H1 (cell line): ENCODE data around the gene SPATA31D4. TPM values are rescaled to one million over a fixed set of nuclear protein-coding genes. Genes with fewer than 3 reads are reported as not detected.

Experiments used
- CTCF ChIA-PET: fragments of 300-600 bp; sonication (Branson Sonifier 250); formaldehyde crosslinking; loops from one replicate; lab custom pipeline; 2021; ENCODE audit not compliant: partially characterized antibody; lab: Charles Lee
- POLR2A ChIA-PET: fragments of 300-600 bp; sonication (Branson Sonifier 250); formaldehyde crosslinking; loops from one replicate; lab custom pipeline; 2021; ENCODE audit warnings: inconsistent platforms; ENCODE audit not compliant: partially characterized antibody; lab: Charles Lee
- DNase-seq, 2 experiments: peaks; one replicate each; pipeline versions ENCODE4 v3.0.0 to v3.0.0-alpha.2; 2010 to 2022; ENCODE audit warnings: low spot score in 2 of 2, low read depth in 1 of 2, mixed read lengths in 1 of 2
- FAIRE-seq: peaks from 2 replicates; lab custom pipeline; 2011; peaks lifted over from hg19 to GRCh38; lab: Jason Lieb, UNC
- H2AFZ ChIP-seq: 2 replicates; pipeline ENCODE4 v1.8.1; 2012; ENCODE audit warnings: low read length, inconsistent platforms
- H2AK5ac ChIP-seq: 2 replicates; pipeline ENCODE4 v1.6.1; 2013; ENCODE audit warnings: low read depth, low read length
- H2BK120ac ChIP-seq: replicated peaks from 2 replicates; pipeline ENCODE3; 2013; ENCODE audit warnings: low read depth, low read length, inconsistent platforms
- H2BK12ac ChIP-seq: 2 replicates; pipeline ENCODE4 v1.6.1; 2013; ENCODE audit warnings: low read depth, low read length
- H2BK15ac ChIP-seq: 2 replicates; pipeline ENCODE4 v1.6.1; 2013; ENCODE audit warnings: low read length
- H2BK20ac ChIP-seq: 2 replicates; pipeline ENCODE4 v1.6.1; 2013; ENCODE audit warnings: low read length
- H2BK5ac ChIP-seq: 2 replicates; pipeline ENCODE4 v1.6.1; 2013; ENCODE audit warnings: low read depth, low read length
- H3K14ac ChIP-seq: 2 replicates; pipeline ENCODE4 v1.6.1; 2013; ENCODE audit warnings: inconsistent platforms; ENCODE audit not compliant: insufficient read length
- H3K18ac ChIP-seq: 2 replicates; pipeline ENCODE4 v1.6.1; 2013; ENCODE audit warnings: low read length; ENCODE audit errors: extremely low read depth
- H3K23ac ChIP-seq: 2 replicates; pipeline ENCODE4 v1.6.1; 2013; ENCODE audit warnings: inconsistent platforms; ENCODE audit not compliant: insufficient read length
- H3K23me2 ChIP-seq: 2 replicates; pipeline ENCODE4 v1.6.1; 2013; ENCODE audit warnings: low read depth, low read length
- H3K27ac ChIP-seq: 2 replicates; pipeline ENCODE4 v1.6.1; 2011; ENCODE audit warnings: low read depth, low read length, inconsistent platforms
- H3K27me3 ChIP-seq, 4 experiments: replicated peaks in 1 of 4; 1 replicate in 1 of 4; 2 replicates in 3 of 4; pipeline versions ENCODE4 v1.6.1 to v1.8.1; 2011 to 2013; ENCODE audit warnings: low read length in 3 of 4, mild to moderate bottlenecking in 3 of 4, inconsistent platforms in 2 of 4, mixed read lengths in 2 of 4, moderate library complexity in 1 of 4; ENCODE audit not compliant: control insufficient read depth in 3 of 4, insufficient read depth in 3 of 4; ENCODE audit errors: extremely low read depth in 1 of 4
- H3K36me3 ChIP-seq, 4 experiments: 2 replicates each; pipeline versions ENCODE4 v1.6.1 to v1.8.1; 2011 to 2013; ENCODE audit warnings: mild to moderate bottlenecking in 4 of 4, low read length in 3 of 4, moderate library complexity in 2 of 4, control low read depth in 1 of 4, inconsistent platforms in 1 of 4; ENCODE audit not compliant: insufficient read depth in 4 of 4, control insufficient read depth in 2 of 4
- H3K4ac ChIP-seq: replicated peaks from 2 replicates; pipeline ENCODE3; 2013; ENCODE audit warnings: low read length, low read depth, mixed read lengths, inconsistent platforms; ENCODE audit not compliant: insufficient read length
- H3K4me1 ChIP-seq, 4 experiments: replicated peaks in 1 of 4; 1 replicate in 1 of 4; 2 replicates in 3 of 4; pipeline versions ENCODE4 v1.6.1 to v1.8.1; 2011 to 2013; ENCODE audit warnings: low read length in 3 of 4, inconsistent platforms in 2 of 4, mixed read lengths in 1 of 4; ENCODE audit not compliant: insufficient read depth in 4 of 4, control insufficient read depth in 3 of 4
- H3K4me2 ChIP-seq, 2 experiments: 2 replicates each; pipeline versions ENCODE4 v1.6.1 to v1.8.1; 2011 to 2013; ENCODE audit warnings: low read depth in 2 of 2, low read length in 2 of 2, control low read depth in 1 of 2, inconsistent platforms in 1 of 2, mild to moderate bottlenecking in 1 of 2; ENCODE audit not compliant: insufficient read depth in 1 of 2
- H3K4me3 ChIP-seq, 4 experiments: fragments of 200-600, 300-600 bp in 1 of 4; sonication (generic), shearing (Covaris generic), sonication (Bioruptor Twin) in 1 of 4; 2 replicates each; pipeline versions ENCODE4 v1.5.1 to v1.8.1; 2011 to 2016; ENCODE audit warnings: low read length in 4 of 4, low read depth in 3 of 4, control low read depth in 2 of 4, inconsistent platforms in 2 of 4, mild to moderate bottlenecking in 2 of 4, mixed read lengths in 1 of 4, moderate library complexity in 1 of 4; ENCODE audit not compliant: insufficient read depth in 2 of 4; ENCODE audit errors: extremely low read depth in 1 of 4
- H3K56ac ChIP-seq: replicated peaks from 2 replicates; pipeline ENCODE3; 2013; ENCODE audit warnings: low read depth, mild to moderate bottlenecking, mixed read lengths, low read length, inconsistent platforms; ENCODE audit not compliant: insufficient read length
- H3K79me1 ChIP-seq: 2 replicates; pipeline ENCODE4 v1.6.1; 2013; ENCODE audit warnings: low read depth, low read length, control low read depth
- H3K79me2 ChIP-seq, 2 experiments: 2 replicates each; pipeline versions ENCODE4 v1.6.1 to v1.8.1; 2012 to 2013; ENCODE audit warnings: low read length in 2 of 2, mild to moderate bottlenecking in 2 of 2, inconsistent platforms in 1 of 2; ENCODE audit not compliant: insufficient read depth in 2 of 2, control insufficient read depth in 1 of 2
- H3K9ac ChIP-seq, 4 experiments: replicated peaks in 1 of 4; 1 replicate in 1 of 4; 2 replicates in 3 of 4; pipeline versions ENCODE4 v1.6.1 to v1.8.1; 2011 to 2013; ENCODE audit warnings: low read depth in 3 of 4, low read length in 3 of 4, control low read depth in 2 of 4, mild to moderate bottlenecking in 2 of 4, moderate library complexity in 2 of 4, inconsistent platforms in 1 of 4; ENCODE audit errors: extremely low read depth in 1 of 4
- H3K9me3 ChIP-seq, 2 experiments: 2 replicates each; pipeline versions ENCODE4 v1.6.1 to v1.8.1; 2012 to 2013; ENCODE audit warnings: mild to moderate bottlenecking in 2 of 2, moderate library complexity in 2 of 2, control low read depth in 1 of 2, inconsistent platforms in 1 of 2, low read depth in 1 of 2, low read length in 1 of 2, mixed read lengths in 1 of 2; ENCODE audit not compliant: insufficient read depth in 2 of 2
- H4K20me1 ChIP-seq, 2 experiments: replicated peaks in 1 of 2; 2 replicates each; pipeline versions ENCODE3 to v1.8.1; 2011 to 2013; ENCODE audit warnings: inconsistent platforms in 2 of 2, low read length in 2 of 2, mild to moderate bottlenecking in 1 of 2; ENCODE audit not compliant: insufficient read depth in 2 of 2, control insufficient read depth in 1 of 2
- H4K5ac ChIP-seq: 2 replicates; pipeline ENCODE4 v1.6.1; 2013; ENCODE audit warnings: low read length, low read depth, mixed read lengths, inconsistent platforms; ENCODE audit not compliant: insufficient read length
- H4K8ac ChIP-seq: 2 replicates; pipeline ENCODE4 v1.8.0; 2013; ENCODE audit warnings: mild to moderate bottlenecking, moderate library complexity, low read length, inconsistent platforms; ENCODE audit not compliant: insufficient read depth; ENCODE audit errors: extremely low read depth
- H4K91ac ChIP-seq: replicated peaks from 2 replicates; pipeline ENCODE3; 2013; ENCODE audit warnings: low read length, mixed read lengths, inconsistent platforms; ENCODE audit not compliant: insufficient read length
- BCL11A ChIP-seq, 2 experiments: IDR thresholded peaks; one replicate each; pipeline ENCODE4 v1.6.1; 2011; ENCODE audit warnings: low read depth in 2 of 2, low read length in 2 of 2, mild to moderate bottlenecking in 2 of 2
- CTBP2 ChIP-seq: IDR thresholded peaks from 2 replicates; pipeline ENCODE4 v1.7.0; 2011; ENCODE audit warnings: borderline replicate concordance, mild to moderate bottlenecking, moderate library complexity, mixed read lengths, low read length; ENCODE audit not compliant: insufficient read depth, insufficient read length
- EP300 ChIP-seq, 2 experiments: IDR thresholded peaks; 1 replicate in 1 of 2; 2 replicates in 1 of 2; pipeline ENCODE4 v1.6.1; 2011 to 2012; ENCODE audit warnings: low read depth in 2 of 2, low read length in 2 of 2, mild to moderate bottlenecking in 2 of 2, borderline replicate concordance in 1 of 2, inconsistent platforms in 1 of 2, moderate library complexity in 1 of 2
- GTF2F1 ChIP-seq: IDR thresholded peaks from 2 replicates; pipeline ENCODE4 v1.6.1; 2012; ENCODE audit warnings: low read depth, low read length, improper control_type of control experiment, borderline replicate concordance
- JUN ChIP-seq: IDR thresholded peaks from 2 replicates; pipeline ENCODE4 v1.6.1; 2011; ENCODE audit warnings: low read depth, mild to moderate bottlenecking, improper control_type of control experiment, low read length
- SUZ12 ChIP-seq: fragments of 200-600 bp; sonication (generic); IDR thresholded peaks from 2 replicates; pipeline ENCODE4 v1.6.1; 2012; ENCODE audit warnings: mild to moderate bottlenecking, inconsistent platforms, low read length, moderate library complexity, mixed read lengths
- ZNF274 ChIP-seq: IDR thresholded peaks from 2 replicates; pipeline ENCODE4 v1.7.0; 2012; ENCODE audit warnings: low read length, borderline replicate concordance; ENCODE audit errors: extremely low read depth
- WGBS, 2 experiments: shearing (Covaris generic) in 1 of 2; methylation state at CpG; one replicate each; pipeline versions ENCODE4 v1.1.6 to v1.1.7; 2013 to 2015; ENCODE audit warnings: low lambda C conversion rate in 2 of 2, mixed read lengths in 2 of 2, inconsistent platforms in 1 of 2, low coverage in 1 of 2, missing lambda C conversion rate in 1 of 2; ENCODE audit not compliant: insufficient replicate concordance in 2 of 2, insufficient coverage in 1 of 2, insufficient read length in 1 of 2; ENCODE audit errors: extremely low coverage in 1 of 2, missing lambda C conversion rate in 1 of 2; 5-methylcytosine and 5-hydroxymethylcytosine counted together
- polyA plus RNA-seq, 7 experiments: library from polyadenylated mRNA; depleted of rRNA in 3 of 7; stranded (reverse) in 5 of 7; unstranded in 2 of 7; fragments of >200 nt in 5 of 7; fragments of 200-250 nt in 2 of 7; gene quantifications; 1 replicate in 5 of 7; 2 replicates in 1 of 7; 4 replicates in 1 of 7; pipeline versions ENCODE4 v1.2.1 to v1.2.3, GENCODE V29; 2011 to 2013; ENCODE audit warnings: missing spikeins in 2 of 7, mixed read lengths in 2 of 7
- total RNA-seq: library from RNA; stranded (reverse); fragmentation: NEBNext Ultra II Directional; extraction: Animal tissue kit (Norgen Biotek cat#: 25700); gene quantifications from 2 replicates; pipeline ENCODE4 v1.2.1, GENCODE V29; 2021

The SPATA31D4 gene
- total and polyA plus RNA-seq, 2 of the 8 experiments (the other 6 are each of a cell fraction or from before 2014, with no cell fraction given): not detected

DNA sequence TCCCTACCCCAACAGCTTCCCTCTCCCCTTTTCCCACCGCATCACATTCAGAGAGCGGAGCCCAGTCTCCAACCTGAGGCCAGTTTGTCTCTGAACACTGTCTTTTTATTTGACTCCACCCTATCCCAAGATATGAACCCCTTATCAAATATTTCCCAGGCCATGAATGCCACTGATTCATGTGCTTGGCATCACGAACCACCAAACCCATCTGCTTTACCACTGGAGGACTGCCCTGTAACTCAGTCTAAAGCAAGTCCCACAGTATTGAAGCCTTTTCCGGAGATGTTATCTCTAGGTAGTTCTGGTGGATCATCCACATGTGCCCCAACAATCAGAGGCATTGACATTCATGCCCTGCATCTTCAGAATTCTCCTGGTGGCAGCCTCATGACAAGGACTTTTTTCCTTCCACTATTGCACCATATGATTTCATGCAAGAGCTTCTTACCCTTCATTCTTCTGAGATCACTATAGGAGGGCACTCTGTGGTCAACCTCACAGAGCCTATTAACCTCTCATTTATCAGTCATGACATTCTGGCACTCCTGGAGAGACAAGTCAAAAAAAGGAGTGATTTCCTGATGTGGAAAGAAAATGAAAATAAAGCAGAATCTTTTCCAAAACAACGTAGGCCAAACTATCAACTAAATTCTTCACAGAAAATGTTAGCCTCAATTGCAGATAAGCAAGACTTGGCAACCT is 12.3 kb upstream of the SPATA31D4 start:
- Histone ChIP-seq H3K23me2 (no peaks in the 10 kb centered on the region), H3K4me1 (no peaks in the 10 kb centered on the region), H3K14ac (no peak overlapping the region), H3K27ac (no peak overlapping the region), H2BK20ac (no peak overlapping the region), H4K20me1 (no peaks in the 10 kb centered on the region), H2AFZ (no peak overlapping the region), H4K8ac (no peak overlapping the region), H2BK5ac (no peak overlapping the region), H3K27me3 (no peaks in the 10 kb centered on the region), H2BK120ac (no peak overlapping the region), H3K9ac (no peak overlapping the region), H3K4ac (no peak overlapping the region), H3K79me2 (no peaks in the 10 kb centered on the region), H3K4me2 (no peak overlapping the region), H2BK12ac (no peak overlapping the region), H3K4me3 (no peak overlapping the region), H3K79me1 (no peaks in the 10 kb centered on the region), H3K18ac (no peak overlapping the region), H3K23ac (no peak overlapping the region), H2AK5ac (no peak overlapping the region), H3K36me3 (no peaks in the 10 kb centered on the region), H3K56ac (no peak overlapping the region), H2BK15ac (no peak overlapping the region), H4K91ac (no peak overlapping the region), H4K5ac (no peak overlapping the region), H3K9me3 (0 out of 4 replicates have a peak, but pooled peaks cover 0 to 2% of the 10 kb centered on the region in 2 experiments)
- FAIRE-seq: no peak
- DNase-seq: no peak
- POLR2A ChIA-PET: no interaction called here
- WGBS, 2 experiments: 91% methylated on average over 5 of the region's 5 CpGs; no CpG with 5 or more reads in 1 of the 2 experiments
- CTCF ChIA-PET: no interaction called here
- TF ChIP-seq GTF2F1 (no peak), CTBP2 (no peak), BCL11A (IDR thresholded peaks at IDR 0.05; ENCODE audit: low read depth in 2 of 2, low read length in 2 of 2) (no peak), EP300 (IDR thresholded peaks at IDR 0.05; ENCODE audit: borderline replicate concordance in 1 of 2, low read depth in 2 of 2, low read length in 2 of 2) (no peak), ZNF274 (no peak), JUN (no peak), SUZ12 (no peak)
